Right lobe of liver (tissue), 6 donors: ENCODE data around the gene CEP68. TPM values are rescaled to one million over a fixed set of nuclear protein-coding genes. Genes with fewer than 3 reads are reported as not detected.

Source experiments
- ATAC-seq, 4 donors: fragments of 200-7000 bp; cut with Tn5 transposase; one replicate each; pipeline ENCODE4 v1.9.1; 2020; ENCODE audit warnings: mild to moderate bottlenecking in 4 of 4, moderate library complexity in 4 of 4
- DNase-seq, 3 donors: peaks; one replicate each; pipeline ENCODE4 v3.0.0-alpha.2; 2020
- H3K27ac ChIP-seq, 3 donors: fragments of 200-600 bp; one replicate each; pipeline ENCODE4 v1.8.0; 2022
- H3K27me3 ChIP-seq, 2 donors: fragments of 200-600 bp; one replicate each; pipeline ENCODE4 v1.8.0; 2022
- H3K36me3 ChIP-seq, 4 donors: fragments of 200-600 bp; sonication (generic) in 1 of 4; one replicate each; pipeline versions ENCODE4 v1.5.1 to v1.8.0; 2017 to 2022; ENCODE audit warnings: control low read depth in 1 of 4
- H3K4me1 ChIP-seq, 4 donors: fragments of 200-600 bp; sonication (generic) in 1 of 4; one replicate each; pipeline versions ENCODE4 v1.5.1 to v1.8.0; 2017 to 2022; ENCODE audit warnings: control low read depth in 1 of 4
- H3K4me3 ChIP-seq, 3 donors: fragments of 200-600 bp; one replicate each; pipeline ENCODE4 v1.8.0; 2022
- H3K9me3 ChIP-seq, 4 donors: fragments of 200-600 bp; sonication (generic) in 1 of 4; one replicate each; pipeline versions ENCODE4 v1.5.1 to v1.8.0; 2017 to 2022; ENCODE audit warnings: control low read depth in 1 of 4
- CTCF ChIP-seq, 4 donors: fragments of 200-600 bp in 3 of 4; fragments of 450-650 bp in 1 of 4; IDR thresholded peaks; one replicate each; pipeline versions ENCODE4 v1.5.1 to v1.8.0; 2016 to 2022; ENCODE audit warnings: antibody characterized with exemption in 4 of 4, mild to moderate bottlenecking in 2 of 4
- POLR2A ChIP-seq: fragments of 450-650 bp; IDR thresholded peaks from one replicate; pipeline ENCODE4 v1.6.1; 2017; ENCODE audit warnings: antibody characterized with exemption, mild to moderate bottlenecking
- WGBS: methylation state at CpG from one replicate; pipeline ENCODE4 v1.1.6; 2018; ENCODE audit warnings: low coverage, low lambda C conversion rate; ENCODE audit not compliant: insufficient coverage; ENCODE audit errors: missing lambda C conversion rate; 5-methylcytosine and 5-hydroxymethylcytosine counted together
- intact Hi-C, 2 donors: fragments of 100-400 bp; cut with DNase I; formaldehyde crosslinking; loops; one replicate each; pipeline versions ENCODE4 v1.11.2 to v1.14.1; 2022
- total RNA-seq, 6 experiments: library from RNA; depleted of rRNA in 2 of 6; stranded (reverse); fragments of >200 nt in 2 of 6; fragmentation: NEBNext Ultra II Directional in 3 of 6; extraction: Animal tissue kit (Norgen Biotek cat#: 25700) in 3 of 6; gene quantifications; one replicate each; pipeline versions ENCODE4 v1.1.0 to v1.2.4, GENCODE V29; 2016 to 2023
- donor health status: DM: no; HTN: yes; CAD: no.
- donor health status: DM: no; HTN: no; CAD: no.
- donor health status: DM: no; HTN: no; CAD: no.
- donor health status: DM: no; HTN: yes; CAD: no.
- donor health status: DM: no; HTN: yes; CAD: no.

The CEP68 gene
- total RNA-seq, 6 experiments from 2014 or later, result 1.7 to 4.3 (median 3.2) TPM

GRCh38 chr2:65098741-65099140 lies 42.5 kb downstream of the CEP68 start:
- Histone ChIP-seq H3K9me3 (no peaks in the 10 kb centered on the region), H3K27me3 (no peaks in the 10 kb centered on the region), H3K36me3 (peaks cover 0 to 66% (median 26%) of the 10 kb centered on the region in 4 donors), H3K4me1 (no peaks in the 10 kb centered on the region), H3K27ac (no peak overlapping the region), H3K4me3 (no peak overlapping the region)
- ATAC-seq, result no peak
- no peak for DNase-seq
- TF ChIP-seq CTCF (IDR thresholded peaks at IDR 0.05) (no peak), POLR2A (no peak)
- intact Hi-C loops, result no loop called here
- WGBS, result 81% methylated on average over 4 of the region's 5 CpGs

- Histone ChIP-seq H3K4me3 (no peak overlapping the region), H3K27ac (no peak overlapping the region), H3K36me3 (peaks cover 0 to 63% (median 25%) of the 10 kb centered on the region in 4 donors), H3K4me1 (peaks cover 0 to under 1% (median 0%) of the 10 kb centered on the region in 4 donors), H3K27me3 (no peaks in the 10 kb centered on the region), H3K9me3 (no peaks in the 10 kb centered on the region)
- no peak for DNase-seq
- WGBS, result 54% methylated on average over 3 of the region's 3 CpGs
- intact Hi-C loops, result no loop called here
- TF ChIP-seq POLR2A, result no peak
- ATAC-seq, result peak in 3 of 4 donors; percentile 22 to 41 (median 29)
Measured at GRCh38 chr2:65101071-65101470, 44.9 kb downstream of the CEP68 start.

GRCh38 chr2:65103013-65103715 lies 46.9 kb downstream of the CEP68 start:
- DNase-seq, result no peak
- ATAC-seq, result peak in 1 of 4 donors; percentile 19
- no peak overlapping the region for H3K27ac ChIP-seq
- TF ChIP-seq CTCF (IDR thresholded peaks at IDR 0.05), result no peak
- TF ChIP-seq POLR2A, result no peak
- no peaks in the 10 kb centered on the region for H3K9me3 ChIP-seq
- peaks cover 0 to 49% (median 18%) of the 10 kb centered on the region in 4 donors for H3K36me3 ChIP-seq
- H3K4me1 ChIP-seq, result peaks cover 0 to 13% (median 5%) of the 10 kb centered on the region in 4 donors
- no peak overlapping the region for H3K4me3 ChIP-seq
- H3K27me3 ChIP-seq, result no peaks in the 10 kb centered on the region
- 64% methylated on average over 4 of the region's 6 CpGs for whole genome bisulfite sequencing
- intact Hi-C loops, result no loop called here

GRCh38 chr2:65107530-65107929 lies 51.3 kb downstream of the CEP68 start:
- TF ChIP-seq CTCF (IDR thresholded peaks at IDR 0.05), result no peak
- no peak for TF ChIP-seq POLR2A
- Histone ChIP-seq H3K4me1 (peaks cover 0 to 35% (median 11%) of the 10 kb centered on the region in 4 donors), H3K9me3 (no peaks in the 10 kb centered on the region), H3K4me3 (no peak overlapping the region), H3K27ac (peak overlapping the region in 1 of 3 donors; percentile 41), H3K27me3 (no peaks in the 10 kb centered on the region), H3K36me3 (peaks cover 0 to 18% (median 9%) of the 10 kb centered on the region in 4 donors)
- peak; percentile 26 to 72 (median 60) for ATAC-seq
- DNase-seq, result no peak
- intact Hi-C loops, result no loop called here
- 67% methylated on average over 3 of the region's 5 CpGs for WGBS

- Histone ChIP-seq H3K4me1 (peaks cover 0 to 48% (median 11%) of the 10 kb centered on the region in 4 donors), H3K27ac (peak overlapping the region in 2 of 3 donors; percentile 21 to 53), H3K9me3 (no peaks in the 10 kb centered on the region), H3K27me3 (no peaks in the 10 kb centered on the region), H3K4me3 (no peak overlapping the region), H3K36me3 (peaks cover 0 to 6% (median 3%) of the 10 kb centered on the region in 4 donors)
- no peak for TF ChIP-seq CTCF (IDR thresholded peaks at IDR 0.05)
- TF ChIP-seq POLR2A, result no peak
- ATAC-seq (peak; percentile 65 to 75 (median 74)), DNase-seq (no peak)
- intact Hi-C loops, result no loop called here
- 34% methylated on average over 6 of the region's 6 CpGs for WGBS
Measured at GRCh38 chr2:65108780-65109179, 52.6 kb downstream of the CEP68 start.
